CD8-positive, alpha-beta memory T cell (primary cell): ENCODE data around the gene ATP5PD. TPM values are rescaled to one million over a fixed set of nuclear protein-coding genes. Genes with fewer than 3 reads are reported as not detected.

Experiments
- CTCF ChIA-PET: fragments of 350-600 bp; sonication (Branson Sonifier 250); formaldehyde crosslinking; loops from one replicate; lab custom pipeline; 2021; ENCODE audit warnings: antibody characterized with exemption; lab: Charles Lee
- POLR2A ChIA-PET: fragments of 350-600 bp; sonication (Branson Sonifier 250); formaldehyde crosslinking; loops from one replicate; lab custom pipeline; 2021; ENCODE audit warnings: antibody characterized with exemption; lab: Charles Lee
- DNase-seq, 5 donors: peaks; one replicate each; pipeline versions ENCODE4 v3.0.0 to v3.0.0-alpha.2; 2020 to 2022; ENCODE audit warnings: mixed read lengths in 1 of 5
- H3K27ac ChIP-seq: one replicate; pipeline ENCODE4 v1.7.0; 2013; ENCODE audit warnings: low read depth, mild to moderate bottlenecking, low read length, moderate library complexity
- H3K27me3 ChIP-seq: 2 replicates; pipeline ENCODE4 v1.7.0; 2013; ENCODE audit warnings: low read length, mild to moderate bottlenecking; ENCODE audit not compliant: insufficient read depth, poor library complexity, severe bottlenecking
- H3K36me3 ChIP-seq: 2 replicates; pipeline ENCODE4 v1.7.0; 2013; ENCODE audit warnings: mild to moderate bottlenecking, low read length, moderate library complexity; ENCODE audit not compliant: insufficient read depth
- H3K4me1 ChIP-seq: 2 replicates; pipeline ENCODE4 v1.7.0; 2013; ENCODE audit warnings: mild to moderate bottlenecking, low read length, moderate library complexity; ENCODE audit not compliant: insufficient read depth
- H3K4me3 ChIP-seq: 2 replicates; pipeline ENCODE4 v1.7.0; 2013; ENCODE audit warnings: mild to moderate bottlenecking, low read length
- H3K9me3 ChIP-seq: 2 replicates; pipeline ENCODE4 v1.7.0; 2013; ENCODE audit warnings: mild to moderate bottlenecking, low read length
- H3K27ac Mint-ChIP-seq, 8 donors: one replicate each; pipeline ENCODE4 v1.8.0; 2020 to 2021; ENCODE audit warnings: mixed read lengths in 8 of 8, mild to moderate bottlenecking in 6 of 8, inconsistent platforms in 3 of 8, moderate library complexity in 3 of 8
- H3K27me3 Mint-ChIP-seq, 2 donors: one replicate each; pipeline ENCODE4 v1.8.0; 2020 to 2021; ENCODE audit warnings: mixed read lengths in 2 of 2, mild to moderate bottlenecking in 1 of 2, moderate library complexity in 1 of 2
- H3K36me3 Mint-ChIP-seq, 3 donors: one replicate each; pipeline ENCODE4 v1.8.0; 2020 to 2021; ENCODE audit warnings: mixed read lengths in 3 of 3, inconsistent platforms in 1 of 3, mild to moderate bottlenecking in 1 of 3
- H3K4me1 Mint-ChIP-seq, 3 donors: one replicate each; pipeline ENCODE4 v1.8.0; 2020 to 2021; ENCODE audit warnings: mixed read lengths in 3 of 3, inconsistent platforms in 1 of 3, mild to moderate bottlenecking in 1 of 3
- H3K4me3 Mint-ChIP-seq, 7 donors: one replicate each; pipeline ENCODE4 v1.8.0; 2020 to 2021; ENCODE audit warnings: mixed read lengths in 7 of 7, mild to moderate bottlenecking in 6 of 7, moderate library complexity in 4 of 7, inconsistent platforms in 2 of 7
- H3K9me3 Mint-ChIP-seq, 5 donors: one replicate each; pipeline ENCODE4 v1.8.0; 2020 to 2022; ENCODE audit warnings: mixed read lengths in 5 of 5, mild to moderate bottlenecking in 3 of 5, moderate library complexity in 2 of 5, inconsistent platforms in 1 of 5
- polyA plus RNA-seq: library from polyadenylated mRNA; unstranded; fragments of 300-500 nt; fragmentation: Illumina TruSeq; gene quantifications from one replicate; pipeline ENCODE4 v1.2.3, GENCODE V29; 2021
- total RNA-seq, 2 experiments: library from RNA; stranded (reverse); gene quantifications; one replicate each; pipeline ENCODE4 v1.2.3, GENCODE V29; 2021

ATP5PD gene
- total and polyA plus RNA-seq, 3 experiments from 2014 or later, result 179 to 345 (median 198) TPM

DNA sequence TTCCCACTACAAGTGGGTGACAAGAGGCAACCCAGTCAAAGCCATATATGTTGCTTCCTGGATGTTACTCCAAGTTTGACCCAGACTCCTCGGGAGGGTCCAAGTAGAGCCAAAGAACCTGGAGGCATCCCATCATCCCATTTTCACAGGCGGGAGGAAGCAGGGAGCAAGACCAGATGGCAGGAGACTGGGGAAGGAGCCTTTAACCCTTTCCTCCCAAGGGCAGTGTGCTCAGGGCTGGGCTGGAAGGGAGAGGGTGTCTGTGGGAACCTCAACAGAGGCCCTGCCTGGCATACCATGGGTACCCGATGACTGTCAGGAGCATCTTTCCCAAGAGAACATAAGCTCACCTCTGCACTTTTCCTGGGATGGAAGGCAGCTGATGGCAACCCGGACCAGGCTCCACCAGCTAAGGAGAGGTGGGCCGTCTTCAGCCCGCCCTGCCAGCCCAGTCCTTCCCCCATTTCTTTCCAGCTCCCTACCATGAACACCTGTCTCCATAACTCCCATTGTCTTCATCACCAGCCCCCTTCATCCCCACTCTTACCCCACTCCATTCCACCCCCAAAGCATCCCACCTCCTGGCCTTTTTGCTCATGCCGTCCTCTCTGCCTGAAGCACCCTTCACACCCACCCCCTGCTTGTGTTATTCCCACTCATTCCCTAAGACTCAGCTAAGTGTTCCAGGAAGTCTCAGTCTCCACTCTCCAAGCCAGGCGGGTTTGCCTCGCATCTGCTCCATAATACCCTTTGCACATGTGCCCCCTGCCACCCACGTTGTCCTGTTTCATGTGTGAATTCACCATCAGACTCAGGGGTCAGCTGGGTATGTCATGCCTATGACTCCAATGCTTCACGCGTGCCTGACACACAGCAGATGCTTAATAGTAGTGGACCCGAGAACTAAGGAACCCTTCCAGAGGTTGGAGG, 35.1 kb upstream of the ATP5PD start:
- Histone ChIP-seq H3K27ac (no peak overlapping the region), H3K9me3 (no peaks in the 10 kb centered on the region), H3K4me3 (no peak overlapping the region), H3K4me1 (peaks cover 27% of the 10 kb centered on the region), H3K27me3 (no peaks in the 10 kb centered on the region), H3K36me3 (no peaks in the 10 kb centered on the region)
- ChIA-PET CTCF (interaction anchor here (1.1 to 1.6 kb wide), 2 partner anchors 22 to 69 kb away, joined by 3 read pairs; partner anchors contain the start of gene MRPL58), POLR2A (no interaction called here)
- no peak overlapping the region for H3K4me3 Mint-ChIP-seq
- H3K27me3 Mint-ChIP-seq, result peaks cover 0 to 2% of the 10 kb centered on the region in 2 donors
- DNase-seq, result no peak
- no peaks in the 10 kb centered on the region for H3K9me3 Mint-ChIP-seq
- peaks cover 11 to 28% (median 13%) of the 10 kb centered on the region in 3 donors for H3K4me1 Mint-ChIP-seq
- H3K36me3 Mint-ChIP-seq, result no peaks in the 10 kb centered on the region
- peak overlapping the region in 1 of 8 donors; percentile 92 for H3K27ac Mint-ChIP-seq

DNA sequence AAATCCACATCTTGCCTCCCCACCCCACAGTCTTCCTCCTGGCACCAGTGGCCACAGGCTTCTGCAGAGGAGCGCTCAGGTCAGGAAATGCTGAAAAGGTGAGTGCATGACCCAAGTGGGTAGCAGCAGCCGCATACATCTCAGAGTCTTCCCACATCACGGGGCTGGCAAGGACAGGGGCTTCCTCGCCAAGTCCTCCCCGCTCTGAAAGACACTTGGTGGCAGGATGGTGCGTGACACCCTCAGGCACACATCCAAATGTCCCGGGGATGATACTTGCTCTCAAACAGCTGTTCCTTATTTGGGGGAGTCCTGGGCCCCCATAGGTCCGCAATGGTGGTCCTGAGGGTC, 32.2 kb upstream of the ATP5PD start:
- H3K4me1 ChIP-seq, result peaks cover 24% of the 10 kb centered on the region
- Mint-ChIP-seq H3K27me3 (peaks cover 0 to 2% of the 10 kb centered on the region in 2 donors), H3K27ac (no peak overlapping the region), H3K4me3 (no peak overlapping the region), H3K4me1 (peaks cover 3 to 15% (median 5%) of the 10 kb centered on the region in 3 donors), H3K9me3 (no peaks in the 10 kb centered on the region), H3K36me3 (no peaks in the 10 kb centered on the region)
- H3K27me3 ChIP-seq, result no peaks in the 10 kb centered on the region
- ChIA-PET POLR2A (interaction anchor here (1.2 kb wide), 1 partner anchor 31 kb away, joined by 4 read pairs; the partner anchor contains the start of gene ARMC7), CTCF (interaction anchor here (1.3 kb wide), 1 partner anchor 123 kb away, joined by 3 read pairs; no protein-coding TSS in a partner anchor)
- H3K36me3 ChIP-seq, result no peaks in the 10 kb centered on the region
- no peaks in the 10 kb centered on the region for H3K9me3 ChIP-seq
- no peak overlapping the region for H3K27ac ChIP-seq
- DNase-seq, result no peak
- no peak overlapping the region for H3K4me3 ChIP-seq

DNA sequence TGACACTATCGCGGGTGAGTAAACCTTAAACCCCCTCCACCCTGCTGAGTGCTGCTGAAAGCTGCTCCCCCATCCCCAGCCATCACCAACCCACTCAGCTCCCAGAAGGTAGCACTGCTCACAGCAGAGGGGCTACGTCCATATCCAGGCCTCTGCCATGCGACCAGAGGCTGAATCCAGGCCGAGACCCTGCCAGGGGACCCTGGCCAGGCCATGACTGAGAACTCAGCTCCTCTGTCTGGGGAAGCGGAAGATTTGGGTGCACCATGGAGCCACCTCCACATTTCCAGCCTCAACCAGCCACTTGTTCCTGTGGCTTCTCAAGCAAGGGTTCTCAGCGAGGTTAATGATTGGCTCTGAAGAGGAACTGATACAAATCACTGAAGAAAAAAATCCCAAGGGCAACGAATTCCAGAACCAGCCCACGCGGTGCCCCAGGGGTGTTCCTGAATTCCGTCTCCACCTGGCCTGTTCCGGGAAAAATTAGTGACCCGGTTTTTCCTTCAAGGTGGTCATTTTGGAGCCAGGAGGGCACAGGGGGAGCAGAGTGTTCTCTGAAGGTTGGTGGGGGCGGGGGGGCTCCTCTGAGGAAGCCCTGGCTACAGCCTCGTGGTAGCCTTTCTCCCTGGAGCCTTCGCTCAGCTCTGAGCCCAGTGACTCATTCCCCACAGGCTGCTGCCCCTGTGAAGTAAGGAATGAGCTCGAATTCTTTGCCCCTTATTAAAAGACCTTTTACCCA, 31.7 kb upstream of the ATP5PD start:
- Histone ChIP-seq H3K4me3 (no peak overlapping the region), H3K9me3 (no peaks in the 10 kb centered on the region), H3K36me3 (no peaks in the 10 kb centered on the region), H3K4me1 (peaks cover 20% of the 10 kb centered on the region), H3K27ac (no peak overlapping the region), H3K27me3 (no peaks in the 10 kb centered on the region)
- H3K9me3 Mint-ChIP-seq, result no peaks in the 10 kb centered on the region
- H3K4me3 Mint-ChIP-seq, result peak overlapping the region in 2 of 7 donors; percentile 77 to 87
- ChIA-PET POLR2A (interaction anchor here (1.0 to 1.2 kb wide), 3 partner anchors 9 to 34 kb away, joined by 3 to 4 read pairs (median 4); partner anchors contain the start of genes ARMC7 and SLC16A5), CTCF (interaction anchor here (1.3 kb wide), 1 partner anchor 123 kb away, joined by 3 read pairs; no protein-coding TSS in a partner anchor)
- no peak for DNase-seq
- no peaks in the 10 kb centered on the region for H3K36me3 Mint-ChIP-seq
- H3K27ac Mint-ChIP-seq, result peak overlapping the region in 1 of 8 donors; percentile 27
- peaks cover 0 to 2% of the 10 kb centered on the region in 2 donors for H3K27me3 Mint-ChIP-seq
- H3K4me1 Mint-ChIP-seq, result peaks cover 0 to 11% (median 5%) of the 10 kb centered on the region in 3 donors

DNA sequence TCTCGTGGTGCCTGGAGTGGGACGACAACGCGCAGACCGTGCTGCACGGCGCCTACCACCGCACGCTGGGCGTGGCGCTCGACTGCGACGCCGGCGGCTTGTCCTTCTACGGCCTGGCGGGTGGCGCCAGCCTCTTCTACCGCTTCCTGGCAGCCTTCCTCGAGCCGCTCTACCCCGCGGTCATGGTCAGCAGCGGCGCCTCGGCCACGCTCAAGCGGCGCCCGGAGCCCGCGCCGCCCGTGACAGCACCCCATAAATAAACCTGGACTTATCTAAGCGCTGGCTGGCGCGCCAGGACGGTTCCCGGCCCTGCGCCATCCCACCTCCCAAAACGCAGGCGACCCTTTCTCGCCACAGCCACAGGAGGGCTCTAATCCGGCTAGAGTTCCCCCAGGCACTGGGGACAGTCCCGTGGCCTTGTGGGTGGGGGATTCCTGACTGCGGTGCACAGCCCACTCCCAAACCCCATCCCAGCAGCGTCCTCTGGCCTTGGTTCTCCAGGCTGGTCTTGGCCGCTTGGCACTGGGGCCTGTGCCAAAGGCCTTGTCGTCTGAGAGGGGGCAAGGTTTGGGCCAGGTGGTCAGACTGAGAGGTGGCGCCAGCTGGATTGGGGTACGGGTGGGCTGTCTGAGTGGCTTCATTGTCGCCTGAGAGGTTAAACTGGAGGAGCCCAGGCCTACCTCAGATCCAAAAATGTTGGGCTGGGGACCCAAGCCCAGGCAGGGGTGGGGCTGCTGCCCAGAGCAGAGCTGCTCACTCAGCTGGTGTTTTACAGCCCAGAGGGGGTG, 30.9 kb upstream of the ATP5PD start:
- Mint-ChIP-seq H3K4me3 (peak overlapping the region; percentile 60 to 87 (median 75)), H3K27me3 (peaks cover 0 to 2% of the 10 kb centered on the region in 2 donors), H3K27ac (peak overlapping the region in 3 of 8 donors; percentile 50 to 79 (median 66)), H3K9me3 (no peaks in the 10 kb centered on the region), H3K36me3 (no peaks in the 10 kb centered on the region), H3K4me1 (peaks cover 0 to 11% (median 5%) of the 10 kb centered on the region in 3 donors)
- Histone ChIP-seq H3K27ac (no peak overlapping the region), H3K27me3 (no peaks in the 10 kb centered on the region), H3K9me3 (no peaks in the 10 kb centered on the region), H3K4me3 (peak overlapping the region; percentile 47), H3K4me1 (peaks cover 20% of the 10 kb centered on the region), H3K36me3 (no peaks in the 10 kb centered on the region)
- peak in 4 of 5 donors; percentile 20 to 64 (median 37) for DNase-seq
- POLR2A ChIA-PET, result interaction anchor here (0.6 to 1.2 kb wide), 5 partner anchors 10 to 40 kb away, joined by 3 to 4 read pairs (median 4); partner anchors contain the start of genes ARMC7 and SLC16A5
- CTCF ChIA-PET, result interaction anchor here (0.8 to 1.6 kb wide), 3 partner anchors 36 to 65 kb away, joined by 3 to 5 read pairs (median 4); partner anchors contain the start of genes MRPL58 and NT5C

DNA sequence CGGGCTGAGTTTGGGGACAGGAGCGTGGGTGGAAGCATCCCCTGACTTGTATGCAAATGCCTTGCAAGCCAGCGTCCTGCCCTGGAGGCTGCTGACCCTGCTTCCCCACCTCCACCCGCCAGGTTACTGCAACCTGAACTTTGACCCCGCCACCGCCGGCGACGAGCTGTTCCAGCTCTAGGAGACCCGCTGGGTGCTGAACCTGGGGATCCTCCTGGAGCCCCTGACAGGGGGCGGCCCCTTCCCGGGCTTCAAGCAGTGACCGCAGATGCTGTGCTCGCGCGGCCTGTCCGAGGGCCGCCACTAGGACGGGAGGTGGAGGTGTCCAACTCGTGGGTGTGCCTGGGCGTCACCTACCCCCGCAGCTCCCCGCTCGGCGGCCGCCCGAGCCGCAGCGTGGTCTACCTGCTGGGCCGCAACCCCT, 30.3 kb upstream of the ATP5PD start:
- no peak overlapping the region for H3K4me3 ChIP-seq
- DNase-seq, result no peak
- POLR2A ChIA-PET, result interaction anchor here (0.6 to 1.0 kb wide), 2 partner anchors 29 to 41 kb away, joined by 3 to 4 read pairs; no protein-coding TSS in a partner anchor
- no peaks in the 10 kb centered on the region for H3K9me3 Mint-ChIP-seq
- CTCF ChIA-PET, result interaction anchor here (0.8 to 1.6 kb wide), 4 partner anchors 23 to 64 kb away, joined by 3 to 5 read pairs (median 4); partner anchors contain the start of genes MRPL58 and NT5C
- no peaks in the 10 kb centered on the region for H3K36me3 ChIP-seq
- no peak overlapping the region for H3K27ac ChIP-seq
- peak overlapping the region; percentile 60 to 87 (median 75) for H3K4me3 Mint-ChIP-seq
- H3K36me3 Mint-ChIP-seq, result no peaks in the 10 kb centered on the region
- peaks cover 20% of the 10 kb centered on the region for H3K4me1 ChIP-seq
- no peaks in the 10 kb centered on the region for H3K27me3 Mint-ChIP-seq
- H3K27ac Mint-ChIP-seq, result peak overlapping the region in 3 of 8 donors; percentile 50 to 95 (median 66)
- no peaks in the 10 kb centered on the region for H3K9me3 ChIP-seq
- H3K27me3 ChIP-seq, result no peaks in the 10 kb centered on the region
- H3K4me1 Mint-ChIP-seq, result peaks cover 0 to 11% (median 5%) of the 10 kb centered on the region in 3 donors

DNA sequence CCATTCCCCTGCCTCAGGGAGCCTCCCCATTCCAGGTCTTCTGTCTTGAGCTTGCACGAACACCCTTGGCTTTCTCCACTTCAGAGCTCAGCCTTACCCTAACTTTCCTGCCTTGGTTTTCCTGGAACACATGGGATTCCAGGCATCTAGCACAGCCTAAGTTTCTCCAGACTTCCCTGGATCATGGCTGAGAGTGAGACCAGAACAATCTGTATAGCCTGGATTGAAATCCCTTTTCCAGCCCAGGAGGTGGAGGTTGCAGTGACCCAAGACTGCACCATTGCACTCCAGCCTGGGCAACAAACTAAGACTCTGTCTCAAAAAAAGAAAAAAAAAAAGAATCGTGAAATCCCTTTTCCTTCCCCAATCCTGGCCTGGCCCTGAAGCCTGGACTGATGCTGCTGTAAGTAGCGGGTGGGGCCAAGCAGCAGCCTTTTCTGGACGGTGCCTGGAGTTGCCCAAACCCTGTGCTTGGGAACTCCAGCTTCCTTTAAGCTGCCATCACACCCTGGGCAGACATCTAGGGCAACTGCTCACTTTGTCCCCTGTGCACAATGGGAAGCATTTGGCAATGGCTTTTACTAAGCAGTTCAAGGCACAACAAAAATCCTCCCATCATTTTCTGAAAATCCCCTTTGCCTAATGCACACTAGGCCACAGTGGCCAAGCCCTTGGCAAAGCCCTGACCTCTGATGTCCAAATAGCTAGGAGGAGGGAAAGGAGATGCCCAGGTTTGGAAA, 29.0 kb upstream of the ATP5PD start:
- no peak overlapping the region for H3K4me3 Mint-ChIP-seq
- H3K9me3 ChIP-seq, result no peaks in the 10 kb centered on the region
- H3K27me3 ChIP-seq, result no peaks in the 10 kb centered on the region
- ChIA-PET CTCF (interaction anchor here (1.0 to 1.6 kb wide), 4 partner anchors 22 to 337 kb away, joined by 3 to 5 read pairs (median 4); partner anchors contain the start of gene NT5C), POLR2A (no interaction called here)
- H3K27ac ChIP-seq, result no peak overlapping the region
- H3K27me3 Mint-ChIP-seq, result no peaks in the 10 kb centered on the region
- no peaks in the 10 kb centered on the region for H3K36me3 Mint-ChIP-seq
- H3K9me3 Mint-ChIP-seq, result no peaks in the 10 kb centered on the region
- no peaks in the 10 kb centered on the region for H3K36me3 ChIP-seq
- H3K27ac Mint-ChIP-seq, result peak overlapping the region in 1 of 8 donors; percentile 33
- no peak for DNase-seq
- H3K4me1 ChIP-seq, result peaks cover 20% of the 10 kb centered on the region
- peaks cover 0 to 11% (median 5%) of the 10 kb centered on the region in 3 donors for H3K4me1 Mint-ChIP-seq
- no peak overlapping the region for H3K4me3 ChIP-seq
